Endometrium (tissue), 2 donors: Measurements from ENCODE around the gene CD58.

ENCODE experiments used
- FAIRE-seq: peaks from 2 replicates; lab custom pipeline; 2012; peaks lifted over from hg19 to GRCh38; lab: Jason Lieb, UNC
- donor health status: control.
- donor health status: control.

The CD58 gene

GRCh38 chr1:116540088-116540487 is 30.7 kb downstream of the CD58 start:
- no peak for FAIRE-seq

- FAIRE-seq: no peak
Observed at GRCh38 chr1:116538544-116538943, 32.3 kb downstream of the CD58 start.

GRCh38 chr1:116537898-116538297 is 32.9 kb downstream of the CD58 start:
- FAIRE-seq: no peak

- FAIRE-seq: no peak
Observed at GRCh38 chr1:116537040-116537831, 33.6 kb downstream of the CD58 start.

GRCh38 chr1:116534014-116534739 is 36.6 kb downstream of the CD58 start:
- FAIRE-seq: no peak

- FAIRE-seq: no peak
Observed at GRCh38 chr1:116533429-116533820, 37.4 kb downstream of the CD58 start.

- no peak for FAIRE-seq
Observed at GRCh38 chr1:116532671-116533428, 38.0 kb downstream of the CD58 start.

GRCh38 chr1:116531917-116532316 is 38.9 kb downstream of the CD58 start:
- FAIRE-seq: no peak

GRCh38 chr1:116529681-116530080 is 41.1 kb downstream of the CD58 start:
- no peak for FAIRE-seq

GRCh38 chr1:116529199-116529631 is 41.6 kb downstream of the CD58 start:
- FAIRE-seq: no peak

- FAIRE-seq: no peak
Observed at GRCh38 chr1:116528329-116529083, 42.3 kb downstream of the CD58 start.

- no peak for FAIRE-seq
Observed at GRCh38 chr1:116525440-116525839, 45.4 kb downstream of the CD58 start.

- FAIRE-seq: no peak
Observed at GRCh38 chr1:116521186-116521585, 49.6 kb downstream of the CD58 start.

GRCh38 chr1:116518400-116518799 is 52.4 kb downstream of the CD58 start:
- FAIRE-seq: no peak

- no peak for FAIRE-seq
Observed at GRCh38 chr1:116516631-116517030, 54.2 kb downstream of the CD58 start.

GRCh38 chr1:116515702-116516101 is 55.1 kb downstream of the CD58 start:
- no peak for FAIRE-seq

GRCh38 chr1:116514708-116515525 is 55.9 kb downstream of the CD58 start:
- FAIRE-seq: no peak

GRCh38 chr1:116513956-116514355 is 56.9 kb downstream of the CD58 start:
- FAIRE-seq: no peak

GRCh38 chr1:116511459-116512019 is 59.3 kb downstream of the CD58 start:
- no peak for FAIRE-seq

- FAIRE-seq: no peak
Observed at GRCh38 chr1:116510361-116510760, 60.5 kb downstream of the CD58 start.
